Stimulated activated CD4-positive, alpha-beta T cell treated with anti-CD3 and anti-CD28 coated beads, Interleukin-1b, Interleukin-23, amount 100 ng/mL, for 24 hours (primary cell): Measurements from ENCODE around the gene ARHGEF10L.

ENCODE experiments used
- DNase-seq, 4 experiments: peaks; one replicate each; pipeline ENCODE4 v3.0.0-alpha.2; 2020; ENCODE audit warnings: low read depth in 4 of 4, low spot score in 1 of 4

The ARHGEF10L gene

GRCh38 chr1:17567582-17567981 is 28.1 kb downstream of the ARHGEF10L start:
- no peak for DNase-seq

DNA sequence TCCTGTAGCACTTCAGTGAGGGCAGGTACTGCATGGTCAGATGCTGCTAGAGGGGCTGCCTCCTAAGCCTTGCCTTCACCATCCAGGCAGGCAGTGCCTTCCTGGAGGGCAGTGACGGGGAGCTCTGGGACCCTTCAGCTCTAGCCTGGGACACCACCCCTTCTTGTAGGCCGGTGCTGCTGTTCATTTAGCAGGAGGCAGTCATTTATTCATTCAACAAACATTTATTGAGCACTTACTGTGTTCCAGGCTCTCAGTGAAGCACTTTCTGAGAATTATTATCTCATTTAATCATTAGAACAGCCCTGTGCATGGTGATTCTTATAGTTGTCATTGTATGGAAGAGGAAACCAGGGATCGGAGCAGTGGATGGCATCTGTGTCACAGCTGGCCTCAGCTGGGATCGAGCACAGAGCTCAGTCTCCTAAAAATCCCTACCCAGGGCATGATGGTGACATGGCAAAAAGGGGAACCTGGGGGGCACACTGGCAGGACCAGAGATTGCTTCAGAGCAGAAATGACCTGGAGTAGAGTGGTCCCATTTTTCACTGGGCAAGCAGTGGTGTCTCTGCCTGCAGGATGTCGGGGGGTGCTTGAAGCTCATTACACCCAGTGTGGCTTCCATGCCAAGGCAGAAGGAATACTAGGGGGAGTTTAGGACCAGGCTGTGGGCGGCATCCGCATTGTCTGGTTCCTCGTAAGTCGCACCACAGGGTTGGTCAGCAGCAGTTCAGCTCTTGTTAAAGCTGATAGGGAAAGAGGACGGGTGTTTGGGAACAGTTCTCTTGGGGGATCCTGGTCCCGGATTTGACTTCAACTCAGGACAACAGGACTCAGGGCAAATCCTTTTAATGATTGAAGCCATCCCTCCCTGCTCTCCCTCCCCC is 28.8 kb downstream of the ARHGEF10L start:
- no peak for DNase-seq

- DNase-seq: no peak
Measured at GRCh38 chr1:17569200-17570139, 30.0 kb downstream of the ARHGEF10L start.

GRCh38 chr1:17570228-17570627 is 30.7 kb downstream of the ARHGEF10L start:
- DNase-seq: no peak

GRCh38 chr1:17572264-17572985 is 32.9 kb downstream of the ARHGEF10L start:
- no peak for DNase-seq

DNA sequence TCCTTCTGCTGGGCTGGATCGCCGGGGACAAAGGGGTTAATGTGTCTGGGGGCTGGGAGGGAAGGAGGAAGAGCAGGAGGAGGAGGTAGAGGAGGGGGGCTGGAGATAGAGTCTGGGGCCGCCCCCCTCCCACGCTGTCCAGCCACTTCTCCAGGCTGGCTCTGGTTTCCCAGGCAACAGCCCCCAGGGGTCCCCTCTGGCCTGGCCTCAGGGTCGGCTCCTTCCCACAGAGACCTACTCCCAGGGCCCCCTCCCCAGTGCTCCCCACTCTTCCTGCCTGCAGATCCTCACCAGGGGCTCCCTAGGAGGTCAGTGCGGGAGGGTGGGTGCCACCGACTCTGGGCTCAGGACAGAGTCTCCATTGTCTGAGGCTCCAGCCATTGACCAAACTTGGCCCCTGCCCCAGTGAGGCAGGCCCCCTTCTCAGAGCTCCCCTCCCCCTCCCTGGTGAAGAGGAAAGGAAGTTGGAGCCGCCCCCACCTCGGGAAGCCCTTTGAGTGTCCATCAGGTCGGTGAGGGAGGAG is 34.1 kb downstream of the ARHGEF10L start:
- no peak for DNase-seq

GRCh38 chr1:17574516-17574915 is 35.0 kb downstream of the ARHGEF10L start:
- DNase-seq: no peak

DNA sequence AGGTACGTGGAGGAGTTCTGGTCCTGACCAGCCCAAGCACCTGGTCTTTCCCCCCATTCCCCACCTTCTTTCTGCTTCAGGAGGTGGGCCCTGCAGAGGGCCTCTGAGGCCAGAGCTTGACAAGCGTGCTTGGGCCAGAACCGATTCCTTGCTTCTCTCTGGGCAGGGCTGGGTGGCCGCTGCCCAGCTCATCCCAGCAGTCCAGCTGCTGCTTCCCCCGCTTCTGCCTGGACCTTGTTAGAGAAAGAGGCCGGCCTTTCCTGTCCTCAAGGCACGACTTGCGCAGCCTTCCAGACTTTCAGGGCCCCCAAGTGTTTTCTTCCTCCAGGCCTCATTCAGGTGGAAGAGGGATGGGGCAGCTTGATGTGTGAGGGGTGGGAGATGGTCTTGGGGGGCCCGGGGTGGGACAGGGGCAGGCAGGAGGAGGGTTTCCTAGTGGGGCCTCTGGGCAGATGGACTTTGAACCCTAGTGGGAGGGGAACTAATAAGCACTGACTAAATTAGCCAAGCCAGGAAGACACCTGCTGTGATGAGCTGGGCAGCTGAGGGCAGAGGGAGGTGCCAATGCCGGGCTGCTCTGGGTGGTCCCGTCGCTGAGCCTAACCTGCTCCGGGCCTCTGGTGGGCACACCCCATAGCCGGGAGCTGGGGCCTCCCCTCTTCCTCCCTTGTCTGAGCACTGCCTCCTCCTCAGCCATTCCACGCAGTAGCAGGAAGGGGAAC is 36.5 kb downstream of the ARHGEF10L start:
- DNase-seq: no peak

DNA sequence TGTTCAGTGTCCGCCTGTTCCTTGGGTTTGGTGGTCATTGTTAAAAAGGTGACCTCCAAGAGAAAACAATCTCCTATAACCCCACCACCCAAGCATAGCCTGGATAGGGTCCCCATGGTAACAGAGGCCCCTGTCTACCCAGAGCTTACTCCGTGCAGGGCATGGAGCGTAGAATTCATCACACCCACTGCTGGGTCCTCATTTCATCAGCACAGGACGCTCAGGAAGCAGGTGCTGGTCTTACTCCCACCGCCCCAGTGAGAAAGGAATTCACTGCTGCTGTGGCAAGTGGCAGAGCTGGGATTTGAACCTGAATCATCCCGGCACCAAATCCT is 37.0 kb downstream of the ARHGEF10L start:
- no peak for DNase-seq

DNA sequence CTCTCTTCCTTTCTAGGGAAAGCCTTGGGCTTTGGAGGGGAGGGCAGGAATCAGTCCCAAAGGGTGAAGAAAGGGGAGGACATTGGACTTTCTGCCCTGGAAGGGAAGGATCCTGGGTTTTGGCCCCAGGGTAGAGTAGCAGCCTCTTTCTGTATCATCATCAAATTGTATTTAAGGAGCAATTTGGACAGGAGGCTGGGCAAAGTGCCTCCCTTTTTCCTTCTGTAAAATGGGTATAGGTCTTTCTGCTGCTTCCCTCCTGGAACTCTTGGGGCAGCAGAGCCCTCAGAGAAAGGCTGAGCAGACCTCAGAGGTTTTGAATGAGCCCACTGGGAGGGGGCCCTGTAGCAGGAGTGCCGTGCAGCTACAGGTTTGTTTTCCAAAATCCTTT is 38.4 kb downstream of the ARHGEF10L start:
- no peak for DNase-seq

- no peak for DNase-seq
Measured at GRCh38 chr1:17579951-17580939, 40.7 kb downstream of the ARHGEF10L start.

DNA sequence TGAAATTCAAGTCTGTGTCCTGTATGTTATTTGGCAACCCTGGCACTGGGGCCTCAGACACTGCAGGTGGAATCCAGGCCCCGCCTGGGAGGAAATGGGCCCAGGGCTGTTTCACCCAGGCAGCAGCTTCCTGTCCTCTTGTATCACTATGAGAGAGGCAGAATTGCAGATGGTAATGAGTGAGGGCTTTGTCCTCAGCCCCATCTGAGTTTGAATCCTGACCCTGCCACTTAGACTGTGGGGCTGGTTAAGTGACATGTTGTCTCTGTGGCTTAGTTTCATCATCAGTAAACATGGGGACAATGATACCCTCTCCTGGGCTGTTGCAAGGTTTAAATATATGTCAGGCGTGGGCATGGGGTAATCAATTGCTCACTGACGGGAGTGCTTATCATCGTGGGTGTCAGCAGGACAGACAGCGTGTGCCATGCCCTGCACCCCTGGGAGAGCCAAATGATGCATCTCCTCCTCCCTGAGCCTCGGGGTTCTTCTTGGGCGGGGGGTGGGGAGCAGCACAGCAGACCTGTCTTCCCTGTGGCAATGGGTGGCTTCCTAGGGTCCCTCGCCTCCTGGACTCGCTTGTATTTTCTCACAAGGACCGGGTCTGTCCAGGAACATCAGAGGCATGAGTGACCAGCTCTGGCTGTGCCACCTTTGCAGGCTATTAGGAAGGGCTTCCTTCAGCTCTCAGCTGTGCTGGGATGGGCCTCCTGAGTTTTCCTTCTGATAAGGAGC is 42.1 kb downstream of the ARHGEF10L start:
- no peak for DNase-seq

DNA sequence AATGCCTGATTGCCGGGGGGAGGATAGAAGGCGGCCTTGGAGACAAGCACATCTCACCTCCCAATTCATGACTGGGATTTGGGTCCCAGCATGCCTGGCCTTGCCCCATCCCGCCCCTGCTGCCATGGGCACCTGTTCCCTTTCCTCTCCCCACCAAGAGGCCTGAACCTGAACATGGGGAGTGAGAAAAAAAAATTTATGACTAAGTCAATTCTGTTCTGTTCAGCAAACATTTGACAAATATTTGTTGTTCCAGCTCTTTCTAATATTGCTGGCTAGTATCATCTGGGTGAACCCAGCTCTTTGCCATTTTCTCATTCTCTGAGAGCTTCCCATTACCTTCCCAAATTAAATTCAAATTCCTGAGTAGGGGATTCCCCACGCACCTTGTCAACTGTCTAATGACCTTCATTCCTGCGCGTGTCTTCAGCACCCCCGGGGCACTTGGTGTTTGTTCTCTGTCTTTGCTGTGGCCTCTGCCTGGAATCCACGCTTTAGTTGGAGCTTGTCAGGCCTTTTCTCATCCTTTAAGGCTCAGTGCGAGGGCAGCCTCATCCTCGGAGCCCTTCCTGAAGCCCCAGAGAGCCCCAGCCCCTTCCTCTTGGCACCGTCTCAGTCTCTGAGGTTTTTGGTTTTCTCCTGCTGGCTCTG is 42.8 kb downstream of the ARHGEF10L start:
- DNase-seq: no peak

GRCh38 chr1:17584539-17584938 is 45.0 kb downstream of the ARHGEF10L start:
- DNase-seq: no peak

GRCh38 chr1:17585266-17585987 is 45.9 kb downstream of the ARHGEF10L start:
- no peak for DNase-seq

- no peak for DNase-seq
Measured at GRCh38 chr1:17586172-17586964, 46.9 kb downstream of the ARHGEF10L start.

DNA sequence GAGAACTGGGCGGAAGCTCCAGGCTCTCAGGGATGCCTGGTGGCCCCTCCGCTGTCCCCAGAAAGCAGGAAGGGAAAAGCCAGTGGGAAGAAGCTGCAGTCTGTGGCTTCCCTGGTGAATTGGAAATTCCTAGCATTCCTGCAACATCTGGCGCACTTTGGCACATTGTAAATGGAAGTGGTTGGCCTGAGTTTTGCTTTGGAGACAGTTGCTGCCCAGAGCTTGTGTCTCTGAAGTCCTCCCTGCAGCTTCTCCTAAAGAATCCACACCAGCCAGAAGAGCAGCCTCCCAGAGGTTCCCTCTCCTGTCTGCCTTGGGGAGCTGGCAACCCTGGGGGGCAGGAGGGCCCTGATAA is 48.2 kb downstream of the ARHGEF10L start:
- no peak for DNase-seq
